OCI-LY3 (cell line): Measurements from ENCODE around the gene SLC6A6.

ENCODE experiments used
- CTCF ChIP-seq: fragments of 200-600, 300-600 bp; sonication (generic); IDR thresholded peaks from 2 replicates; pipeline ENCODE4 v1.5.1; 2014; ENCODE audit warnings: antibody characterized with exemption, low read length, low read depth
- EZH2phosphoT487 ChIP-seq: fragments of 200-600 bp; shearing (Covaris generic); IDR thresholded peaks from 2 replicates; pipeline ENCODE4 v1.6.1; 2018; ENCODE audit warnings: antibody characterized with exemption, mixed run types, low read depth

GRCh38 chr3:14429640-14430039, 27.2 kb downstream of the SLC6A6 start:
- TF ChIP-seq CTCF, result no peak
- no peak for TF ChIP-seq EZH2phosphoT487
